ENCODE data around the gene KRT15.

KRT15 gene

GRCh38 chr17:41516147-41516829 lies 2.4 kb downstream of the KRT15 start:
- no peaks in the 10 kb centered on the region; the same call in 1 of the 2 replicates for H3K4me1 ChIP-seq (ENCODE audit: control insufficient read depth, insufficient read depth, low read length)

DNA sequence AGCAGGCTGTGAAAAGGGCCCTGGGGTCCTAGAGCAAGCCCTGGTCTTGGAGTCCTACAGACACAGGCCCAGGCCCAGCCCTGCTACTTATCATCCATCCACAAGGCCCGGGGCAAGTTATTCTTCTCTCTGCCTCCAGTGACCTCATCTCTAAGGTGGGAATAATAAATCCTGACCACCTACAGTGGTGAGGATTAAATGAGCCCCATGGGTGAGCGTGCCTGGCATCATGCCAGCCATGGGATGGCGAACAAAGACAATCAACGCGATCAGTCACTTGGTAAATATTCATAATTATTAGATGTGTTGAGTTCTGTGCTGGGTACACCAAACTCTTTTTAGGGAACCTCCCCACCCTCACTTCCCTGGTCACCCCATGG lies 5.5 kb downstream of the KRT15 start:
- no peaks in the 10 kb centered on the region for H3K36me3 ChIP-seq (ENCODE audit: control insufficient read depth, insufficient read depth, low read length)
- no peak overlapping the region for H3K27ac ChIP-seq (ENCODE audit: low read length)
- DNase-seq (ENCODE audit: low read depth, low spot score), result no peak
- WGBS (ENCODE audit: insufficient coverage, insufficient read length), result no CpG with 5 or more reads among the region's 5 CpGs
- H3K27me3 ChIP-seq (ENCODE audit: control insufficient read depth, insufficient read depth, low read length), result no peaks in the 10 kb centered on the region
- no peaks in the 10 kb centered on the region for H3K4me1 ChIP-seq (ENCODE audit: control insufficient read depth, insufficient read depth, low read length)
- H3K4me3 ChIP-seq (ENCODE audit: low read length), result no peak overlapping the region
- H3K9me3 ChIP-seq (ENCODE audit: control insufficient read depth, insufficient read depth, low read length), result no peaks in the 10 kb centered on the region

More at GRCh38 chr17:41516147-41516829, 2.4 kb downstream of the KRT15 start:
- no CpG with 5 or more reads among the region's 14 CpGs for WGBS (ENCODE audit: insufficient coverage, insufficient read length)
- H3K36me3 ChIP-seq (ENCODE audit: control insufficient read depth, insufficient read depth, low read length), result no peaks in the 10 kb centered on the region
- DNase-seq (ENCODE audit: low read depth, low spot score), result no peak
- H3K27ac ChIP-seq (ENCODE audit: low read length), result no peak overlapping the region
- H3K4me3 ChIP-seq (ENCODE audit: low read length), result no peak overlapping the region
- no peaks in the 10 kb centered on the region for H3K27me3 ChIP-seq (ENCODE audit: control insufficient read depth, insufficient read depth, low read length)
- H3K9me3 ChIP-seq (ENCODE audit: control insufficient read depth, insufficient read depth, low read length), result no peaks in the 10 kb centered on the region

GRCh38 chr17:41512546-41513167 lies 6.0 kb downstream of the KRT15 start:
- Histone ChIP-seq H3K27ac (ENCODE audit: low read length) (no peak overlapping the region), H3K9me3 (ENCODE audit: control insufficient read depth, insufficient read depth, low read length) (no peaks in the 10 kb centered on the region), H3K36me3 (ENCODE audit: control insufficient read depth, insufficient read depth, low read length) (no peaks in the 10 kb centered on the region), H3K27me3 (ENCODE audit: control insufficient read depth, insufficient read depth, low read length) (no peaks in the 10 kb centered on the region), H3K4me1 (ENCODE audit: control insufficient read depth, insufficient read depth, low read length) (no peaks in the 10 kb centered on the region), H3K4me3 (ENCODE audit: low read length) (no peak overlapping the region)
- DNase-seq (ENCODE audit: low read depth, low spot score), result no peak
- WGBS (ENCODE audit: insufficient coverage, insufficient read length), result no CpG with 5 or more reads among the region's 7 CpGs

DNA sequence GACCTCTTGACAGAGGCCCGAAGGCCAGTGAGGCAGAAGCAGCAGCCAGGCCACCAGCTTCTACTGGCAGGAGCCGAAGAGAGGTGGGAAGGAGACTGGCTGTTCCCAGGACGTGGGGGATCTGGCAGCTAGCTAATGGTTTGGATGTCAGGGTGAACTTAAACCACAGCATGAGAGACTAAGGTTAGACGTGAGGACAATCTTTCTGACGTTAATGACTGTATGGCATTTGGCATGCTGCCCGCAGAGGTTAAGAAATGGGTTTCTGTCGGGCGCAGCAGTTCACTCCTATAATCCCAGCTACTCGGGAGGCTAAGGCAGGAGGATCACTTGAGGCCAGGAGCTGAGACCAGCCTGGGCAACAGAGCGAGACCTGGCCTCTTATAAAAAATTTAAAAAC lies 7.0 kb downstream of the KRT15 start:
- Histone ChIP-seq H3K4me3 (ENCODE audit: low read length) (no peak overlapping the region), H3K27ac (ENCODE audit: low read length) (no peak overlapping the region), H3K36me3 (ENCODE audit: control insufficient read depth, insufficient read depth, low read length) (no peaks in the 10 kb centered on the region), H3K27me3 (ENCODE audit: control insufficient read depth, insufficient read depth, low read length) (no peaks in the 10 kb centered on the region), H3K9me3 (ENCODE audit: control insufficient read depth, insufficient read depth, low read length) (no peaks in the 10 kb centered on the region), H3K4me1 (ENCODE audit: control insufficient read depth, insufficient read depth, low read length) (no peaks in the 10 kb centered on the region)
- no peak for DNase-seq (ENCODE audit: low read depth, low spot score)
- no CpG with 5 or more reads among the region's 10 CpGs for WGBS (ENCODE audit: insufficient coverage, insufficient read length)

- Histone ChIP-seq H3K36me3 (ENCODE audit: control insufficient read depth, insufficient read depth, low read length) (no peaks in the 10 kb centered on the region), H3K27ac (ENCODE audit: low read length) (no peak overlapping the region), H3K4me1 (ENCODE audit: control insufficient read depth, insufficient read depth, low read length) (no peaks in the 10 kb centered on the region), H3K4me3 (ENCODE audit: low read length) (no peak overlapping the region), H3K27me3 (ENCODE audit: control insufficient read depth, insufficient read depth, low read length) (no peaks in the 10 kb centered on the region), H3K9me3 (ENCODE audit: control insufficient read depth, insufficient read depth, low read length) (no peaks in the 10 kb centered on the region)
- DNase-seq (ENCODE audit: low read depth, low spot score), result no peak
- no CpG with 5 or more reads among the region's 4 CpGs for WGBS (ENCODE audit: insufficient coverage, insufficient read length)
Measured at GRCh38 chr17:41511116-41511515, 7.6 kb downstream of the KRT15 start.

GRCh38 chr17:41510251-41511065 lies 8.2 kb downstream of the KRT15 start:
- Histone ChIP-seq H3K27me3 (ENCODE audit: control insufficient read depth, insufficient read depth, low read length) (no peaks in the 10 kb centered on the region), H3K27ac (ENCODE audit: low read length) (no peak overlapping the region), H3K4me3 (ENCODE audit: low read length) (no peak overlapping the region), H3K4me1 (ENCODE audit: control insufficient read depth, insufficient read depth, low read length) (no peaks in the 10 kb centered on the region), H3K9me3 (ENCODE audit: control insufficient read depth, insufficient read depth, low read length) (no peaks in the 10 kb centered on the region), H3K36me3 (ENCODE audit: control insufficient read depth, insufficient read depth, low read length) (no peaks in the 10 kb centered on the region)
- DNase-seq (ENCODE audit: low read depth, low spot score), result no peak
- WGBS (ENCODE audit: insufficient coverage, insufficient read length), result no CpG with 5 or more reads among the region's 7 CpGs

DNA sequence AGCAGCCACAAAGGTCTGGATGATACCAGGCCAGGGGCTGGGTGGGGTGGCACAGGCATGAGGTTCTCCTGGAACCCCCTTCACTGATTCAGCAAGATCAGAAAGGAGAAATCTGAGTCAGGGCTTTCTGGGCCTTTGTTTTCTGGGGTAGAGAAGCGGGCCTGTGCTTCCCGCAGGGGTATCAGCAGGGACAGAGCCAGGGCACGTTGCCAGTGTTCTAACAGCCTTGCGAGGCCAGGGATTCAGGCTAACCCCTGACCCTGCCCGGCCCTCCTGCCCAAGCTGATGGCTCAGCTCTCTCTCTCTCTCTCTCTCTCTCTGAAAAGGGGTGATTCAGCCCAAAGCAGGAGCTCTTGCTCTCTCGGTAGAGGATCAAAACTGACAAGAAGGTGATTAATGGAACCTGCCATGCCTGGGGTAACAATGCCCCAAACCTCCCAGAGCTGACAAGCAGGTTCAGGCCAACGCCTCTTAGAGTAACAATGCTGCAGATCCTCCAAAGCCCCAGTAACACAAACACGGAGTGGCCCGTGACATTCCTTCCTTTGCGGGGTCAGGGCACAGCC lies 11.3 kb downstream of the KRT15 start:
- Histone ChIP-seq H3K9me3 (ENCODE audit: control insufficient read depth, insufficient read depth, low read length) (no peaks in the 10 kb centered on the region), H3K27ac (ENCODE audit: low read length) (no peak overlapping the region), H3K4me3 (ENCODE audit: low read length) (no peak overlapping the region), H3K4me1 (ENCODE audit: control insufficient read depth, insufficient read depth, low read length) (no peaks in the 10 kb centered on the region), H3K36me3 (ENCODE audit: control insufficient read depth, insufficient read depth, low read length) (no peaks in the 10 kb centered on the region), H3K27me3 (ENCODE audit: control insufficient read depth, insufficient read depth, low read length) (no peaks in the 10 kb centered on the region)
- no CpG with 5 or more reads among the region's 10 CpGs for WGBS (ENCODE audit: insufficient coverage, insufficient read length)
- no peak for DNase-seq (ENCODE audit: low read depth, low spot score)

DNA sequence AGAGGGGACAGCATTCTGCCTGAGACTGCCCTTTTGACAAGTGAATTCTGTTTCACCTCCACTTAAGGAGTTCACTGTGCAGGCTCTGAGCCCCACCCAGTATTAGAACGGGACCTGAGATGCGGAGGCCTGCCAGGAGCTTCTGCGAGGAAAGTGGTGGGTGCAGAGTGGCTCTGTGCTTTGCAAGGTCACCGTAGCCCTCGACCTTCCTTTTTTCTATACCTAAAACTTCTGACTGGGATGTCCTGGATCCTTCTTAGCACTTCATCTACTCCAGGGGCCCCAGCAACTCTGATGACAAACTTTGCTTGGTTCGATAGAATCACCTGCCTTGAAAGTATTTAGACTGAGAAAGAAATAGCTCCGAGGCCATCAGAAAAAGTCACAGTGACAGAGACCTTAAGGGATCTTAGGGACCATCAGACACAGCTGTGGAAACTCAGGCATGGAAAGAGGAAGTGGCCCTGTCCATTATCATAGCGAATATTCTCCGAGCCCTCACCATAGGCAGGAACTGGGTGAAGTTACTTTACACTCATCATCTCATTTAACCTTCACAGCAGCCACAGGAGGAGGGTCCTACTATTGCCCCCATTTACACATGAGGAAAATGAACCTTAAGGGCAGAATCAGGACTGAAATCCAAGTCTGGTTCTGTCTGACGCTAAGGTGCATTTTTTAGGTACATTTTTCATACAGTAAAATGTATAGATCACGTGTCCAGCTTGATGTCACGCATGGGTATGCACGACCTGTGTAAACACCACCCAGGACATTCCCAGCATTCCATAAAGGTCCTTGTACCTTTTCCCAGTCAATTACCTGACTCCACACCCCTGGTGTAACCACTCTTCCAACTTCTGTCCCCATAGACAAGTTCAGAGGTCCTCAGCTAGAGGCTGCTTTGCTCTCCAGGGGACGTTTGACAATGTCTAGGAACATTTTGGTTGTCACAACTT lies 12.6 kb downstream of the KRT15 start:
- no peak overlapping the region for H3K4me3 ChIP-seq (ENCODE audit: low read length)
- no peak for DNase-seq (ENCODE audit: low read depth, low spot score)
- WGBS (ENCODE audit: insufficient coverage, insufficient read length), result no CpG with 5 or more reads among the region's 14 CpGs
- no peaks in the 10 kb centered on the region for H3K27me3 ChIP-seq (ENCODE audit: control insufficient read depth, insufficient read depth, low read length)
- no peak overlapping the region for H3K27ac ChIP-seq (ENCODE audit: low read length)
- no peaks in the 10 kb centered on the region for H3K4me1 ChIP-seq (ENCODE audit: control insufficient read depth, insufficient read depth, low read length)
- H3K9me3 ChIP-seq (ENCODE audit: control insufficient read depth, insufficient read depth, low read length), result no peaks in the 10 kb centered on the region
- H3K36me3 ChIP-seq (ENCODE audit: control insufficient read depth, insufficient read depth, low read length), result no peaks in the 10 kb centered on the region

DNA sequence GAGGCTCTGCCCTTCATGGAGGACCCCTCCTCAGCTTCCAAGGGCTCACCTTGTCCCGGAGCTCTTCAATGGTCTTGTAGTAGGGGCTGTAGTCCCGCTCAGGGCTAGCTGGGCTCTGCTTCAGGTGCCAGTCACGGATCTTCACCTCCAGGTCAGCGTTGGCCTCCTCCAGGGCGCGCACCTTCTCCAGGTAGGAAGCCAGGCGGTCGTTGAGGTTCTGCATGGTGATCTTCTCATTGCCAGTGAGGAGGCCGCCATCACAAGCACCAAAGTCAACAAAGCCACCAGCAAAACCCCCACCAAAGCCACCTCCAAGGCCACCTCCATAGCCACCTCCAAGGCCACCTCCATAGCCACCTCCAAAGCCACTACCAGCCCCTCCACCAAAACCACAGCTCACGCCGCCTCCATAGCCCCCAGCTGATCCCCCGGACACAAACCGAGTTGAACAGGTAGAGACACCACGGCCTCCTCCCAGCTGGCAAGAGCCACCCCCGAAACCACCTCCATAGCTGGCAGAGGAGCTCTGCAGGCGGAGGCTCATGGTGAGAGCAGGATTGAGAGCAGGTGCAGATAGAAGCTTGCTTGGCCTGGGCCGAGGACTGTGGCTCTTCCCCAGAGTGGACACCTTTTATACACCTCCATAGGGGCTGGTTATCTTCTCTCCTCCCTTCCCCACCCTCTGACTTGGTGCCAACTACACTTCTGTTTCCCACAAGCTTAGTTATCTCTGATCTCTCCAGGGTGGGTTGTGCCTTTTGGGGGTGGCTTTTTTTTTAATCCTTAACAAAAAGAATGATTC lies 13.5 kb downstream of the KRT15 start, which contains the start of gene KRT13:
KRT13 (minus strand) TSS at position 606 of the 802 bp plus-strand sequence; CDS start at position 544, 62 bp downstream.
- Histone ChIP-seq H3K27me3 (ENCODE audit: control insufficient read depth, insufficient read depth, low read length) (no peaks in the 10 kb centered on the region), H3K27ac (ENCODE audit: low read length) (no peak within 1 kb of the TSS), H3K4me3 (ENCODE audit: low read length) (no peak within 1 kb of the TSS), H3K9me3 (ENCODE audit: control insufficient read depth, insufficient read depth, low read length) (no peaks in the 10 kb centered on the region), H3K4me1 (ENCODE audit: control insufficient read depth, insufficient read depth, low read length) (peaks cover 4% of the 10 kb centered on the region; the same call in 1 of the 2 replicates), H3K36me3 (ENCODE audit: control insufficient read depth, insufficient read depth, low read length) (no peaks in the 10 kb centered on the region)
- no peak for DNase-seq (ENCODE audit: low read depth, low spot score)
- no CpG with 5 or more reads among the region's 17 CpGs for WGBS (ENCODE audit: insufficient coverage, insufficient read length)

Data from iPS DF 6.9 (cell line).